ENCODE data around the gene DZIP3. TPM values are rescaled to one million over a fixed set of nuclear protein-coding genes. Genes with fewer than 3 reads are reported as not detected.
"Not testable (repeated sequence)": the region's sequence is repeated elsewhere in the genome, so short reads cannot be mapped to it uniquely, and the experiment has no call there.

DZIP3 gene
- total RNA-seq, 4 donors from 2014 or later = 2.0 to 4.5 (median 2.8) TPM

DNA sequence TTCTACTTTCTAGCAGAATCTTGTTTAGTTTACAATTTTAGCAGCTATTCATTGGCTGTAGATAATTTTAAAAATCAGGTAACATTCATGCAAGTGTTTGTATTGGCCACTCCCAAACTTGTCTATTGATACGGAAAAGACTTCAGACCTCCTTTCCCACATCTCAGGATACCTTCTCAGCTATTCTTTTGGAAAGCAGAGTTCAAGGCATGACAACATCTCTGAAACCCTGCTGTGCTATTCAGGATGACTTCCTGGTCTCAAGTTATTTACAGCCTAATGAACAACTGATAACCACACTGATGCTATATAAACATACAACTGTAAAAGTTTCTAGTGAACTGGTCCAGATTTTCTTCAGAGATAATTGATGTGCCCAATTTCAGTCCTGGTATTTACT is 55.8 kb downstream of the DZIP3 start:
- no peak for TF ChIP-seq POLR2A (IDR thresholded peaks at IDR 0.05)
- TF ChIP-seq, protein P1, sequence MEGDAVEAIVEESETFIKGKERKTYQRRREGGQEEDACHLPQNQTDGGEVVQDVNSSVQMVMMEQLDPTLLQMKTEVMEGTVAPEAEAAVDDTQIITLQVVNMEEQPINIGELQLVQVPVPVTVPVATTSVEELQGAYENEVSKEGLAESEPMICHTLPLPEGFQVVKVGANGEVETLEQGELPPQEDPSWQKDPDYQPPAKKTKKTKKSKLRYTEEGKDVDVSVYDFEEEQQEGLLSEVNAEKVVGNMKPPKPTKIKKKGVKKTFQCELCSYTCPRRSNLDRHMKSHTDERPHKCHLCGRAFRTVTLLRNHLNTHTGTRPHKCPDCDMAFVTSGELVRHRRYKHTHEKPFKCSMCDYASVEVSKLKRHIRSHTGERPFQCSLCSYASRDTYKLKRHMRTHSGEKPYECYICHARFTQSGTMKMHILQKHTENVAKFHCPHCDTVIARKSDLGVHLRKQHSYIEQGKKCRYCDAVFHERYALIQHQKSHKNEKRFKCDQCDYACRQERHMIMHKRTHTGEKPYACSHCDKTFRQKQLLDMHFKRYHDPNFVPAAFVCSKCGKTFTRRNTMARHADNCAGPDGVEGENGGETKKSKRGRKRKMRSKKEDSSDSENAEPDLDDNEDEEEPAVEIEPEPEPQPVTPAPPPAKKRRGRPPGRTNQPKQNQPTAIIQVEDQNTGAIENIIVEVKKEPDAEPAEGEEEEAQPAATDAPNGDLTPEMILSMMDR (IDR thresholded peaks at IDR 0.05) = no peak
- no peak overlapping the region for H3K4me3 ChIP-seq (ENCODE audit: low read depth, poor library complexity, severe bottlenecking)
- intact Hi-C loops (cut with DNase I; ENCODE audit: low total_unique reads) = no loop called here
- 92 to 94% methylated on average over 1 of the region's 1 CpG for WGBS, 2 donors
- DNase-seq (ENCODE audit: low spot score in 2 of 2) = no peak

DNA sequence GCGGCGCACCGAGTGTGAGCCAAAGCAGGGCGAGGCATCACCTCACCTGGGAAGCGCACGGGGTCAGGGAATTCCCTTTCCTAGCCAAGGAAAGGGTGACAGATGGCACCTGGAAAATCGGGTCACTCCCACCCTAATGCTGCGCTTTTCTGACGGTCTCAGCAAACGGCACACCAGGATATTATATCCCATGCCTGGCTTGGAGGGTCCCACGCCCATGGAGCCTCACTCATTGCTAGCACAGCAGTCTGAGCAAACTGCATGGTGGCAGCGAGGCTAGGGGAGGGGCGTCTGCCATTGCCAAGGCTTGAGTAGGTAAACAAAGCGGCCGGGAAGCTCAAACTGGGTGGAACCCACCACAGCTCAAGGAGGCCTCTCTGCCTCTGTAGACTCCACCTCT is 66.1 kb downstream of the DZIP3 start:
- intact Hi-C loops (cut with DNase I; ENCODE audit: low total_unique reads); H3K4me3 ChIP-seq (ENCODE audit: low read depth, poor library complexity, severe bottlenecking): not testable (repeated sequence)
- WGBS, 2 donors = 95 to 97% methylated on average over 15 of the region's 15 CpGs

GRCh38 chr3:108661699-108662098 is 72.2 kb downstream of the DZIP3 start:
- DNase-seq (ENCODE audit: low spot score in 2 of 2) = no peak
- H3K4me3 ChIP-seq (ENCODE audit: low read depth, poor library complexity, severe bottlenecking) = no peak overlapping the region
- 41% methylated on average over 2 of the region's 2 CpGs for WGBS, 2 donors
- no peak for TF ChIP-seq POLR2A (IDR thresholded peaks at IDR 0.05)
- TF ChIP-seq, protein P1 (IDR thresholded peaks at IDR 0.05) = no peak
- intact Hi-C loops (cut with DNase I; ENCODE audit: low total_unique reads) = no loop called here

More for the DNA sequence above, 66.1 kb downstream of the DZIP3 start:
- DNase-seq (ENCODE audit: low spot score in 2 of 2) = not testable (repeated sequence)

DNA sequence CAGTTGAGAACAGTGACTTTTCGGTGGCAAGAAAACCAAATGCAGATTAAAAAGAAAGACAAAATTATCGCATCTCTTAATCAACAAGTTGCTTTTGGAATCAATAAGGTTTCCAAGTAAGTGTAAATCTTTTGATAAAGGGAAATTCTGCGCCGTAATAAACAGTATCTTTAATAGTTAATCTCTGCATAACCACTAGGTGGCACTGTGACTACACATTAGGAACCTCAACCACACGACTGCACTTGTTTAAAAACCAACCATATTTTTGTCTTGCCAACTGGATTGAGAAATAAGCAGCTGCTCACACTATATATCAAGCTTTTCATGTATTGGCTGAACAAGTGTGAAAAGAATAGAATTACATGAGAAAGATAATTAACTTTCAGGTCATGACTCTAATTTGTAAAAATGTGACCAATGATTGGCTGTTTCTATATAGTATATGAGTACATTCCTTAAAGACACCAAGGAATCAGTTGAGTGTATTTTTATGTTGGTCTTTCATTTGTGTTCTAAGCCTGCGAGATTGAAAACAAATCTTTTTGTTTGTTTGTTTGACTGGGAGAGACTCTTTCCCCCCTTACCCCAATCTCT is 72.7 kb downstream of the DZIP3 start:
- TF ChIP-seq POLR2A (IDR thresholded peaks at IDR 0.05) = no peak
- TF ChIP-seq, protein P1 (IDR thresholded peaks at IDR 0.05) = no peak
- 16 to 19% methylated on average over 6 of the region's 6 CpGs for WGBS, 2 donors
- intact Hi-C loops (cut with DNase I; ENCODE audit: low total_unique reads) = no loop called here
- H3K4me3 ChIP-seq (ENCODE audit: low read depth, poor library complexity, severe bottlenecking) = no peak overlapping the region
- no peak for DNase-seq (ENCODE audit: low spot score in 2 of 2)

- 92 to 94% methylated on average over 1 of the region's 1 CpG for WGBS, 2 donors
- DNase-seq (ENCODE audit: low spot score in 2 of 2) = no peak
- H3K4me3 ChIP-seq (ENCODE audit: low read depth, poor library complexity, severe bottlenecking) = no peak overlapping the region
- intact Hi-C loops (cut with DNase I; ENCODE audit: low total_unique reads) = no loop called here
- TF ChIP-seq, protein P1 (IDR thresholded peaks at IDR 0.05) = no peak
- no peak for TF ChIP-seq POLR2A (IDR thresholded peaks at IDR 0.05)
Measured at GRCh38 chr3:108664266-108664665, 74.7 kb downstream of the DZIP3 start.

GRCh38 chr3:108667312-108667711 is 77.8 kb downstream of the DZIP3 start:
- WGBS, 2 donors = 0 to 2% methylated on average over 1 of the region's 1 CpG
- intact Hi-C loops (cut with DNase I; ENCODE audit: low total_unique reads) = no loop called here
- TF ChIP-seq POLR2A (IDR thresholded peaks at IDR 0.05) = no peak
- TF ChIP-seq, protein P1 (IDR thresholded peaks at IDR 0.05) = no peak
- no peak for DNase-seq (ENCODE audit: low spot score in 2 of 2)
- no peak overlapping the region for H3K4me3 ChIP-seq (ENCODE audit: low read depth, poor library complexity, severe bottlenecking)

All from lower leg skin (tissue), 4 donors.